ENCODE results near the gene NDUFB10.
A peak's percentile ranks its signal among the peaks of the same experiment; 100 is the strongest.

DNA sequence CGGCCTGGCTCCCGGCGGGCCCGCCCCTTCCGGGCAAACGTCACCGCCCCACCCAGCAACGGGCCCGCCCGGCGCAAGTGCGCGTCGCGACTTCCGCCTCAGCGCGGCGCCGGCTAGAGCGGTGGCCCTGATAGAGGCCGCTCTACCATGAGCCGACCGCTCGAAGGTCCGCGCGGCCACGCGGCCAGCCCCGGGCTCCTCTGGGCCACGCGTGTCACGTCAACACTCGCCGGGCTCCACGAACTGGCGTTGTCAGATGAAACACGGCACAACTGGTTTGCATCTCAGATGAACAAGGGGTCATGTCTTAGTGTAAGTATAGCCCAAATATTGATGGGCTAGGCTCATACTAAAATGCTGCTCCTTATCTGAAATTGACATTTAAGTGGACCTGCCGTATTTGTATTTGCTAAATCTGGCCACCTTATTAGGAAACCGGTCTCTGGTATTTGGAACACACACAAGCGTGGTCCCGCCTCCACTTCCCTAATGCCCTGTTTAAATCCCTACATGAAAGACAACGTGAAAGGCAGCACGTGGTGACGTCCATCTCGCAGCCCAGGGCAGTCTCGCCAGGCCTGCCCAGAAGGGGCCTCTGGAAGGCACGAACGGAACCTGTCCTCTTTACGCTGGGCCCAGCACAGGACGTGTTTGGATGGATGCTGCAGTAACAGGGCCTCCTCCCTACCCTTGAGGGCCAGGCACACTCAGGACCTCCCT lies 50.6 kb downstream of the NDUFB10 start, which contains the start of gene ZNF598:
- TF ChIP-seq, protein P1, sequence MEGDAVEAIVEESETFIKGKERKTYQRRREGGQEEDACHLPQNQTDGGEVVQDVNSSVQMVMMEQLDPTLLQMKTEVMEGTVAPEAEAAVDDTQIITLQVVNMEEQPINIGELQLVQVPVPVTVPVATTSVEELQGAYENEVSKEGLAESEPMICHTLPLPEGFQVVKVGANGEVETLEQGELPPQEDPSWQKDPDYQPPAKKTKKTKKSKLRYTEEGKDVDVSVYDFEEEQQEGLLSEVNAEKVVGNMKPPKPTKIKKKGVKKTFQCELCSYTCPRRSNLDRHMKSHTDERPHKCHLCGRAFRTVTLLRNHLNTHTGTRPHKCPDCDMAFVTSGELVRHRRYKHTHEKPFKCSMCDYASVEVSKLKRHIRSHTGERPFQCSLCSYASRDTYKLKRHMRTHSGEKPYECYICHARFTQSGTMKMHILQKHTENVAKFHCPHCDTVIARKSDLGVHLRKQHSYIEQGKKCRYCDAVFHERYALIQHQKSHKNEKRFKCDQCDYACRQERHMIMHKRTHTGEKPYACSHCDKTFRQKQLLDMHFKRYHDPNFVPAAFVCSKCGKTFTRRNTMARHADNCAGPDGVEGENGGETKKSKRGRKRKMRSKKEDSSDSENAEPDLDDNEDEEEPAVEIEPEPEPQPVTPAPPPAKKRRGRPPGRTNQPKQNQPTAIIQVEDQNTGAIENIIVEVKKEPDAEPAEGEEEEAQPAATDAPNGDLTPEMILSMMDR (IDR thresholded peaks at IDR 0.05; ENCODE audit: poor library complexity, severe bottlenecking): peak; percentile 34
- TF ChIP-seq, protein P2, sequence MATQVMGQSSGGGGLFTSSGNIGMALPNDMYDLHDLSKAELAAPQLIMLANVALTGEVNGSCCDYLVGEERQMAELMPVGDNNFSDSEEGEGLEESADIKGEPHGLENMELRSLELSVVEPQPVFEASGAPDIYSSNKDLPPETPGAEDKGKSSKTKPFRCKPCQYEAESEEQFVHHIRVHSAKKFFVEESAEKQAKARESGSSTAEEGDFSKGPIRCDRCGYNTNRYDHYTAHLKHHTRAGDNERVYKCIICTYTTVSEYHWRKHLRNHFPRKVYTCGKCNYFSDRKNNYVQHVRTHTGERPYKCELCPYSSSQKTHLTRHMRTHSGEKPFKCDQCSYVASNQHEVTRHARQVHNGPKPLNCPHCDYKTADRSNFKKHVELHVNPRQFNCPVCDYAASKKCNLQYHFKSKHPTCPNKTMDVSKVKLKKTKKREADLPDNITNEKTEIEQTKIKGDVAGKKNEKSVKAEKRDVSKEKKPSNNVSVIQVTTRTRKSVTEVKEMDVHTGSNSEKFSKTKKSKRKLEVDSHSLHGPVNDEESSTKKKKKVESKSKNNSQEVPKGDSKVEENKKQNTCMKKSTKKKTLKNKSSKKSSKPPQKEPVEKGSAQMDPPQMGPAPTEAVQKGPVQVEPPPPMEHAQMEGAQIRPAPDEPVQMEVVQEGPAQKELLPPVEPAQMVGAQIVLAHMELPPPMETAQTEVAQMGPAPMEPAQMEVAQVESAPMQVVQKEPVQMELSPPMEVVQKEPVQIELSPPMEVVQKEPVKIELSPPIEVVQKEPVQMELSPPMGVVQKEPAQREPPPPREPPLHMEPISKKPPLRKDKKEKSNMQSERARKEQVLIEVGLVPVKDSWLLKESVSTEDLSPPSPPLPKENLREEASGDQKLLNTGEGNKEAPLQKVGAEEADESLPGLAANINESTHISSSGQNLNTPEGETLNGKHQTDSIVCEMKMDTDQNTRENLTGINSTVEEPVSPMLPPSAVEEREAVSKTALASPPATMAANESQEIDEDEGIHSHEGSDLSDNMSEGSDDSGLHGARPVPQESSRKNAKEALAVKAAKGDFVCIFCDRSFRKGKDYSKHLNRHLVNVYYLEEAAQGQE (IDR thresholded peaks at IDR 0.05; ENCODE audit: borderline replicate concordance): peak; percentile 33
- TF ChIP-seq TAF1 (IDR thresholded peaks at IDR 0.05; ENCODE audit: low read depth) (peak; percentile 2), POLR2AphosphoS5 (IDR thresholded peaks at IDR 0.05) (peak; percentile 85), RAD21 (conservative IDR thresholded peaks at IDR 0.05) (no peak), SMC3 (conservative IDR thresholded peaks at IDR 0.05; ENCODE audit: poor library complexity) (peak; percentile 20), EP300 (conservative IDR thresholded peaks at IDR 0.05; ENCODE audit: poor library complexity, severe bottlenecking) (peak; percentile 49)
